Smooth muscle cell (in vitro differentiated cells): Measurements from ENCODE around the gene APOL2. TPM values are rescaled to one million over a fixed set of nuclear protein-coding genes. Genes with fewer than 3 reads are reported as not detected.
"Not testable (repeated sequence)": the region's sequence is repeated elsewhere in the genome, so short reads cannot be mapped to it uniquely, and the experiment has no call there.

ENCODE experiments used
- DNase-seq: peaks from one replicate; lab custom pipeline; 2025; ENCODE audit not compliant: unreplicated experiment; lab: John Stamatoyannopoulos, UW
- H2AFZ ChIP-seq: fragments of 200-600 bp; sonication (generic); 2 replicates; pipeline ENCODE4 v1.6.0; 2016; ENCODE audit warnings: antibody characterized with exemption, low read depth, mild to moderate bottlenecking
- H3F3A ChIP-seq: fragments of 200-600 bp; sonication (generic); 2 replicates; pipeline ENCODE4 v1.6.0; 2017; ENCODE audit warnings: antibody characterized with exemption, low read depth
- H3K27ac ChIP-seq: fragments of 200-600 bp; sonication (generic); 2 replicates; pipeline ENCODE4 v1.5.1; 2016; ENCODE audit warnings: low read depth, mild to moderate bottlenecking
- H3K27me3 ChIP-seq: fragments of 200-600 bp; sonication (generic); 2 replicates; pipeline ENCODE4 v1.6.1; 2016; ENCODE audit warnings: low read depth, mild to moderate bottlenecking
- H3K36me3 ChIP-seq: fragments of 200-600 bp; sonication (generic); 2 replicates; pipeline ENCODE4 v1.5.1; 2016; ENCODE audit warnings: low read depth
- H3K4me1 ChIP-seq: fragments of 200-600 bp; sonication (generic); 2 replicates; pipeline ENCODE4 v1.5.1; 2016; ENCODE audit warnings: low read depth
- H3K4me2 ChIP-seq: fragments of 200-600 bp; sonication (generic); 2 replicates; pipeline ENCODE4 v1.6.0; 2016; ENCODE audit warnings: mild to moderate bottlenecking
- H3K4me3 ChIP-seq: fragments of 200-600 bp; sonication (generic); 2 replicates; pipeline ENCODE4 v1.5.1; 2016; ENCODE audit warnings: mild to moderate bottlenecking
- H3K79me2 ChIP-seq: fragments of 200-600 bp; sonication (generic); 2 replicates; pipeline ENCODE4 v1.6.0; 2016; ENCODE audit warnings: low read depth, mild to moderate bottlenecking
- H3K9ac ChIP-seq: fragments of 200-600 bp; sonication (generic); 2 replicates; pipeline ENCODE4 v1.6.0; 2016; ENCODE audit warnings: low read depth
- H3K9me3 ChIP-seq: fragments of 200-600 bp; sonication (generic); replicated peaks from 2 replicates; pipeline ENCODE4 v1.5.1; 2016; ENCODE audit warnings: low read depth
- H4K20me1 ChIP-seq: fragments of 200-600 bp; sonication (generic); 2 replicates; pipeline ENCODE4 v1.6.0; 2016; ENCODE audit warnings: low read depth
- WGBS: methylation state at CpG from one replicate; pipeline ENCODE4 v1.1.7; 2016; ENCODE audit warnings: low lambda C conversion rate; 5-methylcytosine and 5-hydroxymethylcytosine counted together
- polyA plus RNA-seq: library from polyadenylated mRNA; unstranded; fragments of >200 nt; fragmentation: Nextera tagmentation; extraction: Ambion mirVana; gene quantifications from 2 replicates; pipeline ENCODE4 v1.2.1, GENCODE V29; 2016
- total RNA-seq: library from RNA; depleted of rRNA; stranded (reverse); fragments of >200 nt; gene quantifications from 2 replicates; pipeline ENCODE4 v1.2.3, GENCODE V29; 2014
- TF ChIP-seq, protein P1 (sequence below): fragments of 200-600 bp; sonication (generic); IDR thresholded peaks from 2 replicates; pipeline ENCODE4 v1.5.1; 2017; ENCODE audit warnings: borderline replicate concordance, mild to moderate bottlenecking, antibody characterized with exemption; ENCODE audit not compliant: insufficient read depth, poor library complexity, severe bottlenecking

APOL2 gene
- total and polyA plus RNA-seq, 2 experiments from 2014 or later: 8.0 to 14.7 TPM

DNA sequence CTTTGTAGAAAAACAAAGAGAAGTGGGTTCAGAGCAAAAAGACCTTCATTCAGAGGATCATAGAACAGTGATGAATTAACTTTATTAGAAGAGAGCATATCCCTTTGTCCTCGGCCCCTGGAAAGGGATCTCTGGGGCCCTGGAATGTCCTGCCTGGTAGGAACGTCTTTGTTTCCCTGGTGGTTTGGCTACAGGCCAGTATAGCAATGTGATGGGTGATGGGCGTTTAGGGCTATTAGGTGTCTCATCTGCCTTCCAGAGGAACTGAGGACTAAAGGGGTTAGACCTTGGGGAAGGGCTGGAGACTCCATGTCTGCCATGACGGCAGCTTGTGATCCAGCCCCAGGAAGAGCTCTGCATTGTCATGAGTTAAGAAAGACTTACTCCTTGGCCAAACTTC, 46.8 kb downstream of the APOL2 start:
- H2AFZ ChIP-seq: no peak overlapping the region
- H3K4me1 ChIP-seq: peaks cover 18% of the 10 kb centered on the region
- H4K20me1 ChIP-seq: no peaks in the 10 kb centered on the region
- H3K27ac ChIP-seq: no peak overlapping the region
- H3K9ac ChIP-seq: no peak overlapping the region
- no peak overlapping the region for H3K4me2 ChIP-seq
- WGBS: 80% methylated on average over 4 of the region's 4 CpGs
- DNase-seq: no peak
- H3K4me3 ChIP-seq: no peak overlapping the region
- peaks cover 4% of the 10 kb centered on the region for H3F3A ChIP-seq
- H3K27me3 ChIP-seq: no peaks in the 10 kb centered on the region
- H3K9me3 ChIP-seq: no peaks in the 10 kb centered on the region
- H3K36me3 ChIP-seq: no peaks in the 10 kb centered on the region
- H3K79me2 ChIP-seq: no peaks in the 10 kb centered on the region
- TF ChIP-seq, protein P1, sequence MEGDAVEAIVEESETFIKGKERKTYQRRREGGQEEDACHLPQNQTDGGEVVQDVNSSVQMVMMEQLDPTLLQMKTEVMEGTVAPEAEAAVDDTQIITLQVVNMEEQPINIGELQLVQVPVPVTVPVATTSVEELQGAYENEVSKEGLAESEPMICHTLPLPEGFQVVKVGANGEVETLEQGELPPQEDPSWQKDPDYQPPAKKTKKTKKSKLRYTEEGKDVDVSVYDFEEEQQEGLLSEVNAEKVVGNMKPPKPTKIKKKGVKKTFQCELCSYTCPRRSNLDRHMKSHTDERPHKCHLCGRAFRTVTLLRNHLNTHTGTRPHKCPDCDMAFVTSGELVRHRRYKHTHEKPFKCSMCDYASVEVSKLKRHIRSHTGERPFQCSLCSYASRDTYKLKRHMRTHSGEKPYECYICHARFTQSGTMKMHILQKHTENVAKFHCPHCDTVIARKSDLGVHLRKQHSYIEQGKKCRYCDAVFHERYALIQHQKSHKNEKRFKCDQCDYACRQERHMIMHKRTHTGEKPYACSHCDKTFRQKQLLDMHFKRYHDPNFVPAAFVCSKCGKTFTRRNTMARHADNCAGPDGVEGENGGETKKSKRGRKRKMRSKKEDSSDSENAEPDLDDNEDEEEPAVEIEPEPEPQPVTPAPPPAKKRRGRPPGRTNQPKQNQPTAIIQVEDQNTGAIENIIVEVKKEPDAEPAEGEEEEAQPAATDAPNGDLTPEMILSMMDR: no peak

DNA sequence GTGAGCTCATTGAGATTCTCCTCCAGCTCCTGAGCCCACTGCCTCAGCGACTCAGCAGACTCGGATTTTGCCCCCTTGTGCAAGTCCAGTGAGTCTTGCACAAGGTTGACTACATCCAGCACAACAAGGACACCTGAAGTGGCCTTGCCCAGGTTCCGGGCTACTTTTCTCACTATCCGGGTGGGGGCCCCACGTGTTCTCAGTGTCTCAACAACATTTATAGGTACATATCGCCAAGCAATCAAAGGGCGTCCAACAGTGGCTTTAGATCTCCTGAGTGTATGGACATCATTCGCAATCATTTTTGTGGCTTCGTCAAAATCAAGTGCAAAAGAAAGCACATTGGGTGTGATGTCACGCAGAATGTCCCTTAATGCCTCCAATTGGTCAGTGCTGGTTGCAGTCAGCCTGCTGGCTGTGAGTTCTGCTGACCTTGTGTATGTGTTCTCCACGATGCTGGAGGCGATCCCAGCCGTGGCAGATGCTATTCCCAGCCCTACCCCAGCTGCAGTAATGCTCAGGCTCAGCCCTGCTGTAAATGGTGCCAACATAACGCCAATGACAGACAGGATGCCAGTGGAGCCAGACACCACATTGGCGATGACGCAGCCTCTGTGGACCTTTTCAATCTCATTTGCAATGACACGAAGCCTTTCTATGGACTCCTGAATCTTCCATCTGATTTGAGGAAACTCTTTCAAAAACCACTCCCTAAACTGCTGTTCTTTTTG, 48.1 kb downstream of the APOL2 start:
- Histone ChIP-seq H3F3A (peaks cover 4% of the 10 kb centered on the region), H3K27ac (no peak overlapping the region), H3K9me3 (no peaks in the 10 kb centered on the region), H3K4me1 (peaks cover 6% of the 10 kb centered on the region), H3K79me2 (no peaks in the 10 kb centered on the region), H3K27me3 (no peaks in the 10 kb centered on the region), H3K4me3 (no peak overlapping the region), H3K4me2 (no peak overlapping the region), H3K9ac (no peak overlapping the region), H2AFZ (no peak overlapping the region), H3K36me3 (no peaks in the 10 kb centered on the region), H4K20me1 (no peaks in the 10 kb centered on the region)
- DNase-seq: no peak
- TF ChIP-seq, protein P1: no peak
- 95% methylated on average over 17 of the region's 17 CpGs for whole genome bisulfite sequencing

DNA sequence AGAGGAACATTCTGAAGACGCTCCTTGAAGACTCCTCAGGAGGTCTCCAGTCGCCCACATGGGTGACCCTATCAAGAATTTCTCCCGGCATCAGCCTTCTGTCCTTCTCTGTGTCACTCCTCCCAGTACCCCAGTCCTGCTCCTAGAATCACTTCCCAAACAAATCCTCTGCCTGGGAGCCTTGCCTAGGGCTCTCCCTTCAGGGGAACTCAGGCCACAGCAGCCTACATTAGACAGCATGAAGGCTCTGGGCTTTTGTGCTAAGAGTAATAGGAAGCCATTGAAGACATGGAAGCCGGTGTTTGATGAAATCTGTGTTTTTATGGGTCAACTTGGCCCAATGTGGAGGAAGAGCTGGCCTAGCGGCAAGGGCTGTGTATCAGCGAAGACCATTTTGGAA, 51.5 kb downstream of the APOL2 start:
- H3K79me2 ChIP-seq, H3K27me3 ChIP-seq, H3K36me3 ChIP-seq, H4K20me1 ChIP-seq, H3K4me2 ChIP-seq, H3K4me1 ChIP-seq, H3K9me3 ChIP-seq, H2AFZ ChIP-seq, DNase-seq, H3K27ac ChIP-seq, H3K9ac ChIP-seq, H3K4me3 ChIP-seq, H3F3A ChIP-seq: not testable (repeated sequence)
- 88% methylated on average over 3 of the region's 6 CpGs for WGBS

DNA sequence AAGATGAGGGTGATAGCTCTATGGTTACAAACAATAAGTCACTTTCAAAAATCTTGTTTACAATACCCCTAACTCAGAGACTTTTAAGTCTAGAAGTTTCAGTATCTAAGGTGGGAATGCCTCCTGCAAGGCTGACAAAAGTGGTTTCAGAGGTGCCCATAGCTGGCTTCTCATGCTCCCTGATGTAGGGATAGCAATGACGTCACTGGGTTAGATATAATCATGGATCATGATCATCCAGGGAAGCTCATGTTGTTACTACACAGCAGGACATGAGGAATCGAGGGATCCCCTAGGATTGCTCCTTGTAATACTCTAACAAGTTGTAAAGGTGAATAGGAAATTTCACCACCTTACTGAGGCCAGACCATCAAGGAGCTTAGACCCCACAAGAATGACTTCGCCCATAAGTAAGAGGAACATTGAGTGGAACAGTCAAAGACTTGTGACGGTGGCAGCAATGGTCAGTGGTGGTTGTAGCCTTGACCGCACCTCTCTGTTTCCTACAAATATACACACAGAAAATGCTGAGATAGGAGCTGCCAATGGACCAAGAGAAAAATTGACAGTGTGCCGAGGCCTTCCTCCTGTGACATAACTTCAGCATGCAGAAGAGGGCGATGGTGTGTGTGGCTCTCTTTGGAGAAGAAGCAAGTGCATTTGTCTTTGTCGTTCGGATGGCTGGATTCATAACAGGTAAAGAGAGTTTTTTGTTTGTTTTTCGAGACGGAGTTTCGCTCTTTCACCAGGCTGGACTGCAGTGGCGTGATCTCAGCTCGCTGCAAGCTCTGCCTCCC, 53.3 kb downstream of the APOL2 start:
- DNase-seq: no peak
- 87% methylated on average over 14 of the region's 14 CpGs for WGBS
- no peak overlapping the region for H3K9ac ChIP-seq

More for the DNA sequence above, 53.3 kb downstream of the APOL2 start:
- TF ChIP-seq, protein P1: no peak
- Histone ChIP-seq H3K36me3 (no peaks in the 10 kb centered on the region), H4K20me1 (no peaks in the 10 kb centered on the region), H3K79me2 (no peaks in the 10 kb centered on the region), H3K27me3 (no peaks in the 10 kb centered on the region), H3K27ac (no peak overlapping the region), H2AFZ (no peak overlapping the region), H3F3A (no peaks in the 10 kb centered on the region), H3K4me3 (no peak overlapping the region), H3K9me3 (no peaks in the 10 kb centered on the region), H3K4me2 (no peak overlapping the region), H3K4me1 (no peaks in the 10 kb centered on the region)
